Activated T-helper 17 cell treated with anti-CD3 and anti-CD28 coated beads, Interleukin-2, amount 50 U/mL, for 72 hours (primary cell): ENCODE measurements around the gene ABCB9. TPM values are rescaled to one million over a fixed set of nuclear protein-coding genes. Genes with fewer than 3 reads are reported as not detected.

Experiments used
- ATAC-seq: fragments of 150-1000 bp; cut with Tn5 transposase; replicated peaks from 2 replicates; pipeline ENCODE4 v1.10.0; 2021; ENCODE audit warnings: mild to moderate bottlenecking, moderate library complexity
- H3K27ac Mint-ChIP-seq: one replicate; pipeline ENCODE4 v1.8.0; 2022; ENCODE audit warnings: mixed read lengths
- H3K27me3 Mint-ChIP-seq: one replicate; pipeline ENCODE4 v1.8.0; 2022; ENCODE audit warnings: mixed read lengths
- H3K36me3 Mint-ChIP-seq: one replicate; pipeline ENCODE4 v1.8.0; 2022; ENCODE audit warnings: low read depth, mild to moderate bottlenecking, mixed read lengths
- H3K4me1 Mint-ChIP-seq: one replicate; pipeline ENCODE4 v1.8.0; 2022; ENCODE audit warnings: mixed read lengths
- H3K4me3 Mint-ChIP-seq: one replicate; pipeline ENCODE4 v1.8.0; 2022; ENCODE audit warnings: mild to moderate bottlenecking, mixed read lengths
- H3K9me3 Mint-ChIP-seq: one replicate; pipeline ENCODE4 v1.8.0; 2022; ENCODE audit warnings: mixed read lengths
- total RNA-seq, 2 donors: library from RNA; stranded (reverse); gene quantifications; one replicate each; pipeline ENCODE4 v1.2.3, GENCODE V29; 2022

The ABCB9 gene
- total RNA-seq, 2 donors from 2014 or later = 7.7 to 12.0 TPM

DNA sequence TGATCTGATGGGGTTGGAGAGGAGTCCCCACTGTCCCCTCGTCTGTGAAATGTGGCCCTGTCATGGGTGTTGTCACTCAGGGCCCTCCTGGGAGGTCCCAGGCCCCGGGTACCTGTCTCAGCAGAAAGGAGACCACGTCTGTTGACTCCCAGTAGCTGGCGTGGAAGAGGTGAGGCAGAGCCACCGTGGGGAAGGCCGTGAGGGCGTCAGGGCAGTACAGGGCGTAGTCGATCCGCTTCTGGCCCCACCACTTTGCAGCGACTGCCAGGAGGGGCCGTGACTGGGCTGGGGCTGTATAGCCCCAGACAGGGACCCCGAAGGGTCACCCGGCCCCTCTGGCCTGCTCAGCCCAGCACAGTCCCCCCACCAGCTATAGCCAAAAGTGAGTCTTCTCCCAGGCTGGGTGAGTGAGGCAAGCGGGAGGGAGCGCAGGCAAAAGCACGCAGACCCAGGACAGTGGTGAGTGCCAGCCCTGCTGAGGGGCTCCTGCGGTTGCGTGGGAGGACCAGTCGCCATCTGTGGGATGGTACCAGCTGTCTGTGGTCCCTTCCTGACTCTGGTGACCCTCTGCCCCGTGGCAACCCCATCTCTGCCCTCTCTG lies 22.4 kb upstream of the ABCB9 start:
- Mint-ChIP-seq H3K4me1 (peaks cover 4% of the 10 kb centered on the region), H3K27me3 (no peaks in the 10 kb centered on the region), H3K27ac (no peak overlapping the region), H3K36me3 (peaks cover 2% of the 10 kb centered on the region), H3K9me3 (no peaks in the 10 kb centered on the region), H3K4me3 (no peak overlapping the region)
- ATAC-seq = no peak

DNA sequence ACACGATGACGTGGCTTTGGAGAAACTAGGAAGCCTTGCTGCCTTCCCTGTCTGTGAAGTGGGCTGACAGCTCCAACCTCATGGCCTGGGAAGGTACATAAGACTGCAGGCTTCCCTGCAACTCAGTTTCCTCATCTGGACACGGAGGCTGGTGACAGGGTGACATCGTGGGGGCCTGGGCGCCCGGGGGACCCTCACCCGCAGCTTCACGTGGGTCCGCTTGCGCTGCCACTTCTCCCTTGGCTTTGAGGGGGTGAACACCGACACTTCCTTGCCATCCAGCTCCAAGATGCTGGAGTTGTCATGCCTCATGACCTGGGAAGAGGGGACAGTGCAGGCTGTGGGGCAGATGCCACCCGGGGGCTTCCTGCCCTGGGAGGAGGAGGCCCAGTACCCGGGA lies 21.8 kb upstream of the ABCB9 start:
- Mint-ChIP-seq H3K27me3 (no peaks in the 10 kb centered on the region), H3K27ac (no peak overlapping the region), H3K9me3 (no peaks in the 10 kb centered on the region), H3K36me3 (peaks cover 9% of the 10 kb centered on the region), H3K4me3 (no peak overlapping the region), H3K4me1 (peaks cover 11% of the 10 kb centered on the region)
- ATAC-seq = no peak

DNA sequence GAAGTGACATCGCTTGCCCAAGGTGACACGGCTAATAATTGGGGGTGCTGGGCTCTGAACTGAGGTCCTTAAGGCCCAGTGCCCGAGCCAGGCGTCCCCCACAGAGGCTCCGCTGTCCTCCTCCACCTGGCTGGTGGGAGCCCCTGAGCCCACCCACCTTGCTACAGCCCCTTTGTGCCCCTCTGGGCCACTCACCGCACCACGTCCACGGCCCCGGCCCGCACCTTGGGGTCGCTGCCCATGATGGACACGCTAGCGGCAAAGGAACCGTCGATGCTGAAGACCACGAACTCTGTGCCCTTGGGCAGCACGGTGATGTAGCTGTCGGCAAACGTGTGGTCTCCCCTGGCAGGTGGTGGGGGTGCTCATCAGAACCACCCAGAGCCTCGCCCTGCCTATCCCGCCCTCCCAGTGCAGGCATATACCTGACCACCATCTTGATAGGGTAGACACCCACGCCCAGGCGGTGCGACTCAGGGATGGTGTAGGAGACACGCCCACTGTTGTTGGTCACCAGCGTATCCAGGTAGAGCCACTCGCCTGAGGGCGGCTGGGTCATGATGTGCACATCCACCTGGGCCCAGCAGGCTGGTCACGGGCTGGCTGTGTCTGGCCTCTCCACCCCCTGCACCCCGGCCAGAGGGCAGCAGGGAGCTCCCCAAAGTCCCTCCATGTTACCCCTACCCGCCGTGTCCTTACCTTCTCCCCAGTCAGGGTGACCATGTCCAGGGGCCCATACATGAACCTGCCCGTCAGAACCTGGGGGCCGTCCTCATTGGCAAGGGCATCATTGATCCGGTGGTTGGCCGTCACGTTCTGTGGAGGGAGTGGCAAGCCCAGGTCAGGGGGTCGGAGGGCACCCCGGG lies 21.1 kb upstream of the ABCB9 start:
- no peak for ATAC-seq
- Mint-ChIP-seq H3K4me1 (peaks cover 12% of the 10 kb centered on the region), H3K36me3 (peaks cover 15% of the 10 kb centered on the region), H3K9me3 (no peaks in the 10 kb centered on the region), H3K27me3 (no peaks in the 10 kb centered on the region), H3K4me3 (no peak overlapping the region), H3K27ac (no peak overlapping the region)

- H3K27ac Mint-ChIP-seq = no peak overlapping the region
Measured at GRCh38 chr12:122986258-122986871, 20.1 kb upstream of the ABCB9 start.

GRCh38 chr12:122985338-122986257 lies 19.3 kb upstream of the ABCB9 start:
- H3K4me3 Mint-ChIP-seq = no peak overlapping the region
- H3K36me3 Mint-ChIP-seq = peaks cover 31% of the 10 kb centered on the region
- ATAC-seq = no peak
- no peaks in the 10 kb centered on the region for H3K27me3 Mint-ChIP-seq
- peaks cover 12% of the 10 kb centered on the region for H3K4me1 Mint-ChIP-seq
- H3K27ac Mint-ChIP-seq = no peak overlapping the region
- no peaks in the 10 kb centered on the region for H3K9me3 Mint-ChIP-seq

More at GRCh38 chr12:122986258-122986871, 20.1 kb upstream of the ABCB9 start:
- H3K4me3 Mint-ChIP-seq = no peak overlapping the region
- H3K4me1 Mint-ChIP-seq = peaks cover 12% of the 10 kb centered on the region
- H3K27me3 Mint-ChIP-seq = no peaks in the 10 kb centered on the region
- no peak for ATAC-seq
- peaks cover 24% of the 10 kb centered on the region for H3K36me3 Mint-ChIP-seq
- H3K9me3 Mint-ChIP-seq = no peaks in the 10 kb centered on the region

DNA sequence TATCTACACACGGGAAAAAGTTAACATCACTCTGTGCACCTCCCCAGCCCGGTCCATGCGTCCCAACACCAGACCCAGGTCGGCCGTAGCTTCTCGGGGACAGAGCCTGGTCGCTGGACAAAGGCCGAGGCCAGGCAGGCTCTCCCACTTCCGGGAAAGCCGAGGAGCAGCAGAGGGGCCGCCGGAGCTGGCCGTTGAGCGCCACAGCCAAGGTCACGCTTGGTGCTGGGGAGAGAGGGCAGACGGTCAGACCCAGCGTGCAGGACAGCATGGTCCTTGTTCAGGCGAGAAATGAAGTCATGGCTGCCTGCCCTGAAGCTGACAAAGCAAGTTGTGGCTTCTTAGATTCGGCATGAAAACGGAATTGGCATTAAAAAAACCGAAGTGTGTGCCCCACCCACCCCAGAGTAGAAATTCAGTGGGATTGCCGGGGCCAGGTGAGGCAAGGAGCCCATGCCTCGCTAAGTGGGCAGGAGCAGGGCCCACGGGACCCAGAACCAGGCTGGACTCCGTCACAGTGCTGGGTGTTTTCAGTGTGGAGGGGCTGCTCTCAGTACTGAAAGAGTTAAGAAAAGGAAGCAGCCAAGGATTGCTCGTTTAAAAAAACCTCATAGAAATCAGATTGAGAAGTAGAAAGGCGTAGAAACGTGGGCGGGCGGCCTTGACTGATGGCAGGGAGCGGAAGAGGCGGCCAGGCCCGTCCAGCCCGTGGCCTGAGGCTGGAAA lies 18.5 kb upstream of the ABCB9 start:
- H3K4me3 Mint-ChIP-seq = no peak overlapping the region
- no peak overlapping the region for H3K27ac Mint-ChIP-seq
- no peaks in the 10 kb centered on the region for H3K9me3 Mint-ChIP-seq
- ATAC-seq = no peak
- peaks cover 31% of the 10 kb centered on the region for H3K36me3 Mint-ChIP-seq
- peaks cover 12% of the 10 kb centered on the region for H3K4me1 Mint-ChIP-seq
- no peaks in the 10 kb centered on the region for H3K27me3 Mint-ChIP-seq

DNA sequence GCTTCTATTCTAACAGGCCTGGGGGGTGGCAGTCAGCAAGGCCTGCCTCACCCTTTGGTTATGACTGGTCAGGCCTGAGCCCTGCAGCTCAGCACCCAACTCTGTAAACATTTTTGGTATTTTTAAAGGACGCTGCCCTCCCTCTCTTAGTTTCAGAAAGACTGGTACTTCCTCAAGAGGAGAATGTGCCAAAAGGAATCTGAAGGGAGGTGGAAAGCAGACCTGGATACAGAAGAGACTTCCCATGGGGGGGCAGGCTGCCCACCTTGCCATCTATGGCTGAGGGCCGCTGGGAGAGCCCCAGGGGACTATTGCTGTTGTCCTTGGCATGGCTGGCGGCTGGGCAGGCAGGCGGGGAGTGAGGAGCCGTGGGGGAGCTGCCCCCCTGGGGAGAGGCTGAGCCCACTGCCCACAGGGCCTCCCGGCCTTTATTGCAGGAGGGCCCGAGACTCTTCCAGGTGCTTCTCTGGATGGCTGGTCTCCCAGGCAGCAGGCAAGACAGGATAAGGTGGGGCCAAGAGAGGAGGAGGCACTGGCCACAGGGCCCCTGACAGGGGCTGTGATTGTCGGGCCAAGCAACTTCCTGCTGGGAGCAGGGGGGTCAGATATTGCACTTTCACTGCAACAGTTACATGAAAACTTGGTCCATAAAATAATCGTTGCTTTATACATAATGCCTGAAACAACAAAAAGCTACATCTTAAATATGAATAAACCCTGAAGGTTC lies 17.7 kb upstream of the ABCB9 start:
- peaks cover 12% of the 10 kb centered on the region for H3K4me1 Mint-ChIP-seq
- H3K27me3 Mint-ChIP-seq = no peaks in the 10 kb centered on the region
- no peak overlapping the region for H3K27ac Mint-ChIP-seq
- peak overlapping the region; percentile 88 for H3K4me3 Mint-ChIP-seq
- H3K9me3 Mint-ChIP-seq = no peaks in the 10 kb centered on the region
- no peak for ATAC-seq
- H3K36me3 Mint-ChIP-seq = peaks cover 31% of the 10 kb centered on the region

DNA sequence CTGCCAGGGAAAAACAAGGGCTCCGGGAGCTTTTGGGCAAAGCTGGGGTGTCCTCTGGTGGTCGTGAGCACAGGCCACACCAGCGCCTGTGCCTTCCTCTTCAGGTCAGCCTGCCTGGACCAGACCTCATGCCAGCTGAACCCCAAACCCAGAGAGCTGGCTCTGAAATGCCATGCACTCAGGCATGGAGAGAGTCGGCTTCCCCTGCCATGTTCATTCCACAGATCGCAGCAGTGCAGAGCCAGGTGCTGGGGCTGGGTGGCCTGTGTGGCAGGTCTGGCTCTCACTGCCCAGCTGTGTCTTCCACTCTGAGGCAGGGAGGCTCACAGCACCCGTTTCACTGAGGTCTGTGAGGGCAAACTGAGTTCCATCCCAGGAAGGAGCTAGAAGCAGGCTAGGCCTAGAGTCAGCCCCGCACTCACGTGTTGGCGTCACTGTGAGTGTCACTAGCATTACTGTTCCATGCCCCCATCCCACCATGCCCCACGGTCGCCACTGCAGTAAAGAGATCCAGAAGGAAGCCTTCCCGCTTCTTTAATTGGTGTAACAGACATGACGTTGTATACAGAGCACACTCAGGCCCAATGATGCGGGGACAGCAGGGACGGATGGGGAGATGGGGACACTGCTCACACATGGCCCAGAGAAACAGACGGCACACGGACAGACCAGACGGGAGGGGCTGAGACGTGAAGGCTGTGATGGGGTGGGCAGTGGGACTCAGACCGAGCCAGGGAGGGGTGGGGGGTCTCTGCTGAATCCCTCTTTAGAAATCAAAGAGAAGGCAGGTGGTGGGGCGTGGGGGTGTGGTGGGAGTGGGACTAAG lies 16.9 kb upstream of the ABCB9 start:
- H3K36me3 Mint-ChIP-seq = peaks cover 31% of the 10 kb centered on the region
- no peak for ATAC-seq
- H3K27ac Mint-ChIP-seq = peak overlapping the region; percentile 70
- H3K4me3 Mint-ChIP-seq = peak overlapping the region; percentile 88
- peaks cover 13% of the 10 kb centered on the region for H3K4me1 Mint-ChIP-seq
- H3K27me3 Mint-ChIP-seq = no peaks in the 10 kb centered on the region
- no peaks in the 10 kb centered on the region for H3K9me3 Mint-ChIP-seq

DNA sequence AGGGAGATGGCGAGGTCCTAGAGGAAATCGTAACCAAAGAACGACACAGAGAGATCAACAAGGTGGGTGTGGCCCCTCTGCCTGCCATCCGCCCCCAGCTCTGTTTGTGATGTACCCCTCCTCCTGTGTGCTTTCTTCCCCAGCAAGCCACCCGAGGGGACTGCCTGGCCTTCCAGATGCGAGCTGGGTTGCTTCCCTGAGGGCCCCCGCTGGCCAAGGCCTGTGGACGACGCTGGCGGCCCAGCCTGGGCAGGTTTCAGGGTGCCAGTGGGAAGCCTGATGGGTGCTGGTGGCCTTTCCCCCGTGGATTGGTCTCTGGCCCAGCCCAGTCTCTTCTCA lies 16.2 kb upstream of the ABCB9 start:
- Mint-ChIP-seq H3K27ac (no peak overlapping the region), H3K27me3 (no peaks in the 10 kb centered on the region), H3K9me3 (no peaks in the 10 kb centered on the region), H3K36me3 (peaks cover 31% of the 10 kb centered on the region), H3K4me3 (peak overlapping the region; percentile 88), H3K4me1 (peaks cover 16% of the 10 kb centered on the region)
- ATAC-seq = no peak

GRCh38 chr12:122981587-122982476 lies 15.6 kb upstream of the ABCB9 start:
- Mint-ChIP-seq H3K4me3 (peak overlapping the region; percentile 88), H3K4me1 (peaks cover 16% of the 10 kb centered on the region), H3K36me3 (peaks cover 31% of the 10 kb centered on the region), H3K9me3 (no peaks in the 10 kb centered on the region), H3K27me3 (no peaks in the 10 kb centered on the region), H3K27ac (peak overlapping the region; percentile 87)
- ATAC-seq = no peak

DNA sequence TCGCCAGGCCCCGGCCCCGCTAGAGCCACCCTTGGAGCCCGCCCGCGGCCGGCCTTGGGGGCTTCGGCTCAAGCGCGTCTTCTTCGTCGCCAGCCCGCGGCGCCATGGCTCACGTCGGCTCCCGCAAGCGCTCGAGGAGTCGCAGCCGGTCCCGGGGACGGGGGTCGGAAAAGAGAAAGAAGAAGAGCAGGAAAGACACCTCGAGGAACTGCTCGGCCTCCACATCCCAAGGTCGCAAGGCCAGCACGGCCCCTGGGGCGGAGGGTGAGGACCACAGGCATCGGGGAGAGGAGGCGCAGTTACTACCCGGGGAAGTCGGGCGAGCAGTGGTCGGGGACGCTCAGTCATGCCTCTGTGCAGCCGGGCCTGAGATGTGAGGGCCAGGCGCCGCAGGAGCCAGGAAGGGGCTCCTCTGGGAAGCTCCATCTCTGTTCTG lies 14.8 kb upstream of the ABCB9 start:
- peak; percentile 27 for ATAC-seq
- Mint-ChIP-seq H3K27me3 (no peaks in the 10 kb centered on the region), H3K9me3 (no peaks in the 10 kb centered on the region), H3K4me3 (peak overlapping the region; percentile 88), H3K4me1 (peaks cover 16% of the 10 kb centered on the region), H3K36me3 (peaks cover 31% of the 10 kb centered on the region), H3K27ac (peak overlapping the region; percentile 87)
